Stimulated activated CD4-positive, alpha-beta T cell treated with anti-CD3 and anti-CD28 coated beads, Interleukin-1b, Interleukin-23, amount 100 ng/mL, for 24 hours (primary cell): Measurements from ENCODE around the gene NCR3LG1.

ENCODE experiments used
- DNase-seq, 4 experiments: peaks; one replicate each; pipeline ENCODE4 v3.0.0-alpha.2; 2020; ENCODE audit warnings: low read depth in 4 of 4, low spot score in 1 of 4

The NCR3LG1 gene

DNA sequence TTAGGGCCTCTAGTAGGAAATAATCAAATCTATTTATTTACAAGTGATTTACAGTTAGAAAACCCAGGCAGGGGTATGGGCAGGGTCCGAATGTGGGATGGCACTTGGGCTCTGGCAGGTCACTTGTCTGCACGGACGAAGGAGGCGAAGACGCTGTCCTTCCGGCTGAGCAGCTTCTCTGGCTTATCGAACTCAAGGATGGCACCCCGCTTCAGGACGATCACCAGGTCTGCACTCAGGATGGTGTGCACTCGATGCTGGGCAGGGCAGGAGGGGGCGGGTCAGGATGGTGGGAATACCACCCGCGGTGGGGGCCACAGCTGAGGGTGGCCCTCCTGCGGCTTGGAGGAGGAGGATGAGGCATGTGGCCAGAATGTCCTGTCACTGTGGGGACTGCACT is 41.3 kb downstream of the NCR3LG1 start:
- no peak for DNase-seq

DNA sequence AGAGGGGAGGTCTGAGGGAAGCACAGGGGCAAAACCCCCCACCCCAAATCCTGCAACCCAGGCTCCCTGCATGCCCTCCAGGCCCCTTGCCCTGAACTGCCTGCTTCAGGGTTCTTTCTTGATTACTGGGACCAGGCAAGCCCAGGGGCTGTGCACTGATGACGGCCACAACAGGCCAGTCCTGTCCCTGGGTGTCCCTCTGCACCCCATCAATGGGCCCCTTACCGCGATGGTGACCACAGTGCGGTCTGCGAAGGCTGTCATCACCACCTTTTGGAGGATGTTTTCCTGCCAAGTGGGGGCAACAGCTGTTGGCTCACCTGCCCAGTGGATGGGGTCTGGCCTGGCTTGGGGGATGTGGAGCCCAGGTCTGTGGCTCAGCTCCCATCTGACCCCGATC is 41.9 kb downstream of the NCR3LG1 start:
- no peak for DNase-seq

DNA sequence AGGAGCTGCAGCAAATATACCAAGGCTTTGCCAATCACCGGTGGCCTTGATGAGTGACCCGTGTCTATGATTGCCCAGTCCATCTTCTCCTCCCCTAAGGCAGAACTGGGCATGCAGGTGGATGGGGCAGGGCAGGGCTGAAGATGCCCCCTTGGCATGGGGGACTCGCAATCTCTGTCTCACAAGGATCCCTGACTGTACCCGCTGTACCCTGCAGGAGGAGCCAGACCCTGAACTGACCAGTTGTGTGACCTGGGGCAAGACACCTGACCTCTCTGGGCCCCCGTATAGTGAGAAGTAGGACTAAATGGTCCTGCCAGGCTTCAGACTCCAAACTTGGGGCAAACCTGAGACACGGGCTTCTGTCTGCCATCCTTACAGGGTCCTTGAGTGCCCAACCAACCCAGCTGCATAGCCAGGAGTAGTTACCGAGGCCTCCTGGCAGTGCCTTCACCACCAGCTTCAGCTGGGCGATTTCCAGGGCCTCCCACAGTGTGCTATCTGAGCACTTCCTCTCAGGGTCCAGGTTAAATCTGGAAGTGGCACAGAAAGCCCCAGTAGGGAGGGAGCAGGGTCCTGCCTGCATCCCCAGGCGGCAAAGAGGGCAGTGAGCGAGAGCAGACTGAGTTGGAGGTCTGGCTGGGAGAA is 43.3 kb downstream of the NCR3LG1 start:
- DNase-seq = no peak

DNA sequence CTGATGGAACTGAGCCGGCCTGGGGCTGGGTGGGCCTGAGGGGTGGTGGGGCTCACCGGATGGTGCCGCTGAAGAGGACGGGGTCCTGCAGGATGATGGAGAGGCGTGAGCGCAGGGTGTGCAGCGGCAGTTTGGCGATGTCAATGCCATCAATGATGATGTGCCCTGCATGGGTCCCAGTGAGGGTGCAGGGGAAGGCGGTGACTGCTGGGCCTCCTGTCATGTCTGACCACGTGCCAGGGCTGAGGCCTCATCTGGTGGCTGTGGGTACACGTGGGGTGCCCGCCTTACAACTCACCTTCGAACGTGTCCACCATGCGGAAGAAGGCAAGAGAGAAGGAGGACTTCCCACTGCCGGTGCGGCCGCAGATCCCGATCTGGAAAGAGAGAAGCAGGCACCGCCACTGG is 44.0 kb downstream of the NCR3LG1 start:
- DNase-seq = no peak

DNA sequence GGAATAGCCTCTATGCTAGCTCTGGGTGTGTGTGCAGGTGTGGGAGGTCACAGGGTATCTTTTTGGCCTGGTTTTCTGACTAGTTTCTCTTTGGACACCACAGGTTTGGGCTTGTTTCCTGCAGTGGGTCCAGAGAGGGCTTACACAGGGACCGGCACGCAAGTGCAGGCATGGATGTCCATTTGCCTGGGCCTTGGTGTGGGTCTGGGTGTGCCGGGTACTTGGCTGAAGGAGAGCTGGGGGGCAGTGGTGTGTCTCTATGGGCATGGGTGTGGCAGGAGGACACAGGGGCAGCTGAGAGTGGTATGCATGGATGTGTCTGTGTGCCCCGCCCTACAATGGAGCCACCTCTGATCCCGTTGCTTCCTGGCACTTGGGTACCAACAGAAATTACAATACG is 44.4 kb downstream of the NCR3LG1 start:
- no peak for DNase-seq

DNA sequence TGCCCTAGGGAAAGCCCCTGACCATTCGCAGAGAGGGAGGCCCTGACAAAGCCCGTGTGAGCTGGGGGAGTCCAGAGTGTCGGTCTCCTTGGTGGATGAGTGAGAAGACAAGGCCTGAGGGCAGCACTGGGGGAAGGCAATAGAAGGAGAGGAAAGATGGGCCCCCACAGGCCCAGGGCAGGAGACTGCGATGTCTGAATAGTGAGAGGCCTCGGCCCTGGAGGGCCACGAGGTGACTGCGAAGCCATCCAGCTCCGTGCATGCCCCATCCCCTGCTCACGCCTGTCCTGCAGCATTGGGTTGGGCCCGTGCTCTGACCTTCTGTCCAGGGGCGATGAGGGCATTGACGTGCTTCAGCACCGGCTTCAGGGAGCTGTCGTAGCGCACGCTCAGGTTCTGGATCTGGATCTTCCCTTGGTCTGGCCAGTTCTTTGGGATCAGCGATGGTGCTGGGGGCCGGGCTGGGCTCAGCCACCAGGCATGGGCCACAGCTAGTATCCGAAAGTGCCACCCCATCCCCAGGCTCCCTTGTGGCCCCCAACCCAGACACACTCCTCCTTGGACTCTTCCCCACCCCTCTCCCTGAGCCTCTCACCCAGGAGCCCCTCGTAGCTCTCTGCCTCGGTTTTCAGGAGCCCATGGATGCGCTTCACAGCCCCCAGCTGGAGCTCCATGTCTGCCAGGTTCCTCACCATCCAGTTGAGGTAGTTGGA is 45.2 kb downstream of the NCR3LG1 start:
- DNase-seq = no peak

DNA sequence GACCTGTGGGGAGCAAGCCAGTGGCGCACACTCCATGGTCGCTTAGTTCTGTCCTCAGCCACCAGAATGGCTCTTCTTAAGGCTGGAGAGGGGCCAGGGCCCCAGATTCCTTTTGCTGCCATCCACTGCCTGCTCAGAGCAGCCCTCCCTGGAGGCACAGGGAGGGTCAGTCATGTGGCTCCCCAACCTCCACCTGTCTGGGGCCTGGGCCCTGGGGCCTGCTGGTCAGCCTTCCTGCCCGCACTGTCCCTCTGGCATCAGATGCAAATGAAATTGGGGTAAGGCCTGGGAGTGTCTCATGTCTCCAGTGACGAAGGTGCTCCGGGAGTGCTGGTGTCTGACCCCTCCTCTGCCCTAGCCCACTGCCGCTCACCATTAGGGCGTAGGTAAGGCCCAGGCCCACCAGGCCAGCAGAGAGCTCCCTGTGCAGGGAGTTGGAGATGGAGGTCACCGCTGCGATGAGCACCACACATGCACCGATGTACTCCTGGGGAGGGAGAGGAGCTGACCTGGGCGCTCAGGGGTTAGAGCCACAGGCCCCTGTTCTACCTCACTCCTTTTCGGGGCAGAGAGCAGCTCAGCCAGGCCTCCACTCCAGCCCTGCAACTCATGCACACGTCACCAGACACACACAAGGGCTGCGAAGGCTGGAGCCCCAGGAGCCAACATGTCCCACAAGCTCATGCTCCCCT is 45.9 kb downstream of the NCR3LG1 start:
- no peak for DNase-seq

DNA sequence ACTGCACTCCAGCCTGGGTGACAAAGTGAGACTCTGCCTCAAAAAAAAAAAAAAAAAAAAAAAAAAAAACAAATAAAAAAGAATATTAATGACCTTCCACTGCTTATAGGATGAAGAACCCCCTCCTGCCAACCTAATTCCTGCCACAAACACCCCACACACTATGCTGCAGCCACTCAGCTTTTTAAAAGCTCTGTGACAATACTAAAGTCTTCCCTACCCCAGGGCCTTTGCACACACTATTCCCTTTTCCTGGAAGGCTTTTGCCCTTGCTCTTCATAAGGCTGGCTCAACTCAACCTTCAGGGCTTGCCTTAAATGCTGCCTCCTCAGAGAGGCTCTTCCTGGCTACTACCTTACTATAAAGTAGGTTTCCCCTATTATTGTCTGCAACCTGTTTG is 47.6 kb downstream of the NCR3LG1 start:
- no peak for DNase-seq

DNA sequence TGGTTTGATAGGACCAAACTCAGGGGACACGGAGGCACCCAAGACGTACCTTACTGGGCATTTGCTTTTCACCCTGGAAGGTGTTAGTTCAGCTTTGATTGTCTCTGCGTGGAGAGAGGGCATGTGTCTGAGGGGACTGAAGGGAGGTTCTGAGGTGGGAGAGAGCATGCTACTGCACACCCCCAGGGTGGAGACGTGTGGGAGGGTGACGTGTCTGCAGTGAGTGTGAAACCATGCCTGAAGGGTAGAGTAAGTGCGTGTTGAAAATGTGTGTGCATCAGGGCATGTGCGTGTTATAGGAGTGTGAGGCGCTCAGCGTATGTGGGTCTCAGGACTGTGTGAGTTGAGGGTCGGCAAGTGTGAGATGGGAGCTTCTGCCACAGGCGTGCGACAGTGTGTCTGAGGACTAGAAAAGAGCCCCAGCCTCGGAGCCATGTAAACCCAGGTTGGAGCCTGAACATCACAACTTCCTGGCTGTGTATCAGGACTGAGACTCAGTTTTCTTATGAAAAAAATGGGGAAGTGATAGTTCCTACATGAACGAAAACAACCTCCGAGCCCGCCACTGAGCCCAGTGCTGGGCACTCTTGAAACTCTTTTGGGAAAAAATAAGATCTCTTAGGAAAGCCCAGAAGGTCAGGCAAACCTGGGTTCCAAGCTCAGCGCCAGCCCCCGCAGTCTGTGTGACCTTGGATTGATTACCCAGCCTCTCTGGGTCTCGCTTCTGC is 48.6 kb downstream of the NCR3LG1 start:
- DNase-seq = no peak

DNA sequence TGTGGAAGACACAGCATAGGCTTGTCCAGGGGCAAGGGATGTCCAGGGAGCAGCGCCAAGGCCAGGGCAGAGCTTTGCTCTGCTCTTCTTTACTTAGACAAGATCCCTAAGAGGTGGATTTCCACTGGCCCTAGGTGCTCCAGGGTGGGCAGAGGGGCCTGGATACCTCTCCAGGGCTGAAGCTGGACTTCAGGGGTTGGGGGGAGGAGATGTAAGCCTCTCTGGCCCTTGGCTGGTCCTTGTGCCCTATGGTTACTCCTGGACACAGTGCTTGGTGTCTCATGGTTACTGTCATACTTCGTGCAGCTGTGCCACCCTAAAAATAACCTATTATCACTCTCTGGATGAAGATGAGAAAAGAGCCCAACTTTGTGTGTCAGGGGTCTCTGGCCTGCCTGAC is 49.7 kb downstream of the NCR3LG1 start:
- no peak for DNase-seq

DNA sequence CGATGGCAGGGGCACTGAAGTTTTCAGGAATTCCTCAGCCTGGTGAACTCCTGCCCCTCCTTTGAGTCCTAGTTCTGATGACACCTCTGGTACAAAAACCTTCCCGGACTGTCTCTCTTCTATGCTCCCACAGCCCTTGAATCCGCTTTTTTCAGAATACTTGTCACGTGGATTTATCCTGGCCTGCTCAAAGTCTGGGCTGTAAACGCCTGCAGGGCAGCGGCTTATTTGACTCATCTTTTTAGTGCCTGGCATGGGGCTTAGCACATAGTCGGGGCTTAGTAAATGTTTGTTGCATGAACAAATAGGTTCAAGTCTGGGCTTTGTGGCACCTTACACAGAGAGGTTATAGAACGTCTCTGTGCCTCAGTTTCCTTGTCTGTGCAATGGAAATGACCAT is 50.2 kb downstream of the NCR3LG1 start:
- DNase-seq = no peak

DNA sequence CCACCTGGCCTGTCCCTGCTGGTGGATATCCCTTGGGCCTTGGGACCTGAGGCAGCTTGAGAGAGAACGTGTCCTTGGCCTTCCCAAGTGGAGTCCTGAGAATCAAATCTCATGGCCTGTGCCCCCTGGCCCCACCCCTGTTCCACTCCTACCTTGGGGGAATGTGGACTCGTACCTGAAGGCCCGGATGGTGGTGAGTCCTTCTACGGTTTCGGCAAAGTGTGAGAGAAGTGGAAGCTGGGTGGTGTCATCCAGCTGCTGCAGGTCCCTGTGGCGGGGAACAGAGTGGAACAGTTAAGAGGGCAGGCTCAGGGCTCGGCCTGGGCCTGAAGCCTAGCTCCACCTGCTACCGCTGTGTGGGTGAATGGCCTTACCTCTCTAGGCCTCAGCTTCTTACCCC is 50.9 kb downstream of the NCR3LG1 start:
- DNase-seq = no peak

DNA sequence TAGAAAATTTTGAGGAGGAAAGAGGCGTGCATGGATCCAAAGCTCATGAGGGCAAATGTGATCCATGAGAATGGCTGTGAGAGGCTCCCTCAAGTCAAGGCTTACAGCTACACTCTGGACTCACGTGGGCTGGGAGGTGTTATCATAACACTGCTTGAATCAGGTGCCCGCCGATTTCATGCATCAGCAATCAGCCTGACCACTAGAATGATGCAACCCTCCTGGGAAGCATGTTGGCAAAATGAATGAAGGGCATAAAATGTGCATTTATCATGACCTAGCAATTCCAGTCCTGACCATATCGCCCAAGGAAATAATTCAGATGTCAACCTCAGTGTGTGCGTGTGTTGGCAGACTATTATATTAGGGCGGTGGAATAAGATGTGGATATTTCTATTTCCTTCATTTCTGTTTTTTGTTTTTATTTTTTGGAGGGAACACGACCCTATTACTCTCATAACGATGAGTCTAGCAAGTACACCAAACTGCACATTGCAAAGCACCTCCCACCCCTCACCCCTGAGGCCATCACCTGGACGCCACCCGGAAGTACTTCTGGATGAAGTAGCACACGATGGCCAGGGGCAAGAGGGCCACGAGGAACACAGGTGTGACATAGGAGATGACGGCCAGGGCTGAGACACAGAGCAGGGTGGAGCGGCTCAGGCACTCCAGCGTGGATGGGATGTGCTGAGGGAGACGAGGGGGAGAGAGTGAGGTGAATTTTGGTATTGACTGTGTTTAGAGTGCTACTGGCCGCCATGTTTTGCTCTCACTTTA is 52.6 kb downstream of the NCR3LG1 start:
- DNase-seq = no peak

DNA sequence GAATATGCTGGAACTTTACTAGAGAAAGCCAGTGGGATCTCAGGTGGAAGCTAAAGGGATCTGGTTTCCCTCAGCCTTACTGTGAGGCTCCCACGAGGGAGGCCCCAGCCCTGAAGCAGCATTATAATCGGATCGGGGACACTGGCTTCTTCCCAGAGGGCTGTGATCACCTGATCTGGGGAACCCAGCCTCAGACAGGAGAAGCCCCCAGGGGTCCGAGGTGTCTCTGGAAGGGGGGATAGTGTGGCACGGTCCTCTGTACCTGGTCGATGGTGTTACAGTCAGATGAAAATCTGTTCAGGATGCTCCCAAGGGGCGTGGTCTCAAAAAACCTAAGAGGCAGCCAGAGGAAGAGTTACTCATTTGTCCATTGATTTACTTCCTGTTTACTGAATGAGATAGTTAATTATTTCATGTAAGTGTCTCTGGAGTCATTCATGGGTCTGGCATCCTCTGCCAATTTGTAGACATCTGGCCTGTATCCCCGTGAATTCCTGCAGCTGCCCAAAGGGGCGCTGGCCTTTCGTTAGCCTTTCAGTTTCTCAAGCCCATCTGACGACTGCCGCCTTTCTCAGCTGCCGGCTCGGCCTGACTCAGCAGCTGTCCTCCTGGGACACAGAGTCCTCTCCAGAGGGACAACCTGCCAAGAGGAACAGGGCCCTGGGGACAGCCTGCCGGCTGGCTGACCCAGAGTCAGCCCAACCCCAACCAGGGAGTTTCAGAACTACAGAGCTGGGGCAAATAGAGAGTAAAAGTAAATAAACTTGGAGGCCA is 53.8 kb downstream of the NCR3LG1 start:
- no peak for DNase-seq

DNA sequence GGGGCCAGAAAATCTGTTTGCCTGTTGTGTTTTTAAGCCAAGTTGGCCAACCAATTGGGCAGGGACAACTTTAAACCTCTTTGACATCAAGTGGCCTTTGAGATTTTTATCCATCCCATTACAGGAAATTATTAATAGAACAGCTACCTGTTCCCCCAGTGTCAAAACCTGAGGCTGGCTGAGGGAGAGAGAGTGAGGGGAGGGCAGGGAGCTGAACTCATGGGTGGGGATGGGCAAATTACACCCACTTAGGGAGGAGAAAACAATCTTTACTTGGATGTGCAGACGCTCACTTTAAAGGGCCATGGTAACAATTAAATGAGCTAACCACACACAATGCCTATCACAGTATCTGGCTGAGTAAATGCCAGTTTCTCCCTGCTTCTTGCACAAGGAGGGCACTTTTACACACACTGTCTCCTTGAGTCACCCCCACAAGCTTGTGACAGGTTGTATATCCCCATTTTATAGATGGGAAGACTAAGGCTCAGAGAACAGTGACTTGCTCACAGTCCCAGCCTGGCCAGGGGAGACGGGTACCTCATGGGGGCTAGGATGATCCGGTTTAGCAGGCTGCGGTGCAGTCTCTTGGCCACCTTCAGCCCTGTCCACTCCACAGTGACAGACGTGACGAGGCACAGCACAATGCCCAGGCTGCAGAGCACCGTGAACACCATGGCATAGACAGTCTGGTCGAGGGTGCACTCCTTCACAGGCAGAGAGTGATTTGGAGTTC is 54.6 kb downstream of the NCR3LG1 start:
- no peak for DNase-seq

DNA sequence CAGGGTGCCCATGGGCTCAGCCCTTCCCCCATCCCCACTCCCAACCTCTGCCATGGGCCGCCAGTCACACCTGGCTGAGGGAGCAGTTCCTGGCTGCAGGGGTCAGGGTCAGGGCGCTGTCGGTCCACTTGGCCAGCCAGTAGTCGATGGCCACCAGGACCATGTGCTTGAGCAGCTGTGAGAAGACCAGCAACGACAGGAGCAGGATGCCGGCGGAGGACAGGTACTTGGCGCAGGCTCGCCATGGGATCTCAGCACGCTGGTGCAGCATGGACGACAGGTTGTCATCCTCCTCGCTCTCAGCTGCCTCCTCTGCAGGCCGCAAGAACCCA is 55.2 kb downstream of the NCR3LG1 start:
- DNase-seq = no peak

DNA sequence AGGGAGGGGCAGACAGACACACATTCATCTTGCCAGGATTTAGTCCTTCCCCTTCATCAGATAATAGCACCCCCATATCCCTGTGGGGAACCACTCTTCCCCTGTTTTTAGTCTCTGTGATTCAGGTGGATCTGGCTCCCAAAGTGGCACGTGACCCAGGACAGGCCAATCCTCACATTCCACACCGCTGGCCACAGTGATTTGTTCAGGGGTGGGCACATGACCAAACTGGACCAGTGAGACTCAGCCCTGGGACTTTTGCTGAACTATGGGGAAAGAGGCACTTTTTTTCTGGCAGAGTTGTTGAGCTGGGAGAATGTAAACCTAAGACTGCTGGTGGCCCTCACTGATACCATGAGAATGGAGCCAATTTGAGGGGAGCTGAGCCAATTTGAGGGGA is 56.0 kb downstream of the NCR3LG1 start:
- no peak for DNase-seq

DNA sequence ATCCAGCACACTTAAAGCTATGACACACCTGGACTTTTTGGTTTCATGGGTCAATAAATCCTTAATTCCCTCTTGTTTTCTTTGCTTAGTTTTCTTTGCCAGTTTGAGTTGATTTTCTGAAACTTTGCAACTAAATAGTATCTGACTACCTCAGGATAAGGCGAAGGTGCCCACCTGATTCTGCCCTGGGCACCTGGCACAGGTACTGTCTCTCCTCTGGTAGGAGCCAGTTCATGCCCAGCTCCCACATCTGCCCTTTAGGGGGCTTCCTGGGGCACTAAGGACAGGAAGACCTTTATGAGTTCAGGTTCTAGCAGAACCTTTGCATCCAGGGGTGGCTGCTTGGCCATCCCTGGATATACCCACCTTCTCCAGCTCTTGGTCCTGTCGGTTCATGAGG is 56.4 kb downstream of the NCR3LG1 start:
- no peak for DNase-seq

DNA sequence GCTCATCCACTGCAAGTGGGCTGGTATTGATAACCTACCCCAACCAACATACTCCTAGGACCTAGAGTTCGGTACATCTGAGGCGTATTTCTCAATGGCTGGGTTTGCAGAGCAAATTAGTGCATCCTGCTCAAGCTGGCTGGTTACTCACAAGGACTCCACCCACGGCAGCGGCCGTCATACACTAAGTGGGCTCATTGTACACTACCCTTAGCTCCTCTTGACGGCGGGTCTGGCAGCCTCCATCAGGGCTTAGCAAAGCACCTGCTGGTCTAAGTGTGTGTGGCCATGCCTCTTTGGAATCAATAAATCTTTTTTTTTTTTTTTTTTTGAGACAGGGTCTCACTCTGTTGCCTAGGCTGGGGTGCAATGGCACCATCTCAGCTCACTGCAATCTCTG is 57.0 kb downstream of the NCR3LG1 start:
- DNase-seq = no peak
